HFFc6 (cell line): ENCODE data around the gene ARID3A. TPM values are rescaled to one million over a fixed set of nuclear protein-coding genes. Genes with fewer than 3 reads are reported as not detected.
A peak's percentile ranks its signal among the peaks of the same experiment; 100 is the strongest.

Source experiments
- DNase-seq: peaks from one replicate; pipeline ENCODE4 v3.0.0-alpha.2; 2018
- H3K27ac Mint-ChIP-seq: 2 replicates; pipeline ENCODE4 v1.8.0; 2020; ENCODE audit warnings: mild to moderate bottlenecking, mixed read lengths
- H3K27me3 Mint-ChIP-seq: 2 replicates; pipeline ENCODE4 v1.8.0; 2021; ENCODE audit warnings: mild to moderate bottlenecking, moderate library complexity, mixed read lengths; ENCODE audit not compliant: insufficient read depth
- H3K36me3 Mint-ChIP-seq: 2 replicates; pipeline ENCODE4 v1.8.0; 2021; ENCODE audit warnings: low read depth, mixed read lengths
- H3K4me1 Mint-ChIP-seq: 2 replicates; pipeline ENCODE4 v1.8.0; 2020; ENCODE audit warnings: low read depth, mixed read lengths
- H3K4me3 Mint-ChIP-seq: 2 replicates; pipeline ENCODE4 v1.8.0; 2020; ENCODE audit warnings: mild to moderate bottlenecking, moderate library complexity, mixed read lengths
- H3K9me3 Mint-ChIP-seq: 2 replicates; pipeline ENCODE4 v1.8.0; 2020; ENCODE audit warnings: mild to moderate bottlenecking, mixed read lengths
- CTCF ChIP-seq: fragments of 200-600 bp; sonication (generic); IDR thresholded peaks from 2 replicates; pipeline ENCODE4 v1.5.0; 2021; ENCODE audit warnings: antibody characterized with exemption, mild to moderate bottlenecking
- total RNA-seq, 6 experiments: library from RNA; stranded (reverse); fragmentation: NEBNext Ultra II Directional; extraction: Animal tissue kit (Norgen Biotek cat#: 25700); gene quantifications; 2 replicates in 1 of 6; 3 replicates in 5 of 6; pipeline ENCODE4 v1.2.3, GENCODE V29; 2021

The ARID3A gene
- total RNA-seq, 6 experiments from 2014 or later = 35.1 to 44.2 (median 38.4) TPM

GRCh38 chr19:1013218-1013617, 87.4 kb downstream of the ARID3A start:
- H3K36me3 Mint-ChIP-seq = no peaks in the 10 kb centered on the region
- H3K27ac Mint-ChIP-seq = no peak overlapping the region
- no peak overlapping the region for H3K4me3 Mint-ChIP-seq
- H3K9me3 Mint-ChIP-seq = no peaks in the 10 kb centered on the region
- H3K4me1 Mint-ChIP-seq = peaks cover 26% of the 10 kb centered on the region
- DNase-seq = no peak
- no peak for TF ChIP-seq CTCF
- H3K27me3 Mint-ChIP-seq = no peaks in the 10 kb centered on the region; the same call in none of the 2 replicates

GRCh38 chr19:1014161-1015060, 88.6 kb downstream of the ARID3A start:
- H3K27ac Mint-ChIP-seq = no peak overlapping the region; the same call in 1 of the 2 replicates
- TF ChIP-seq CTCF = no peak
- H3K4me3 Mint-ChIP-seq = no peak overlapping the region
- H3K9me3 Mint-ChIP-seq = no peaks in the 10 kb centered on the region
- no peaks in the 10 kb centered on the region; the same call in none of the 2 replicates for H3K27me3 Mint-ChIP-seq
- H3K4me1 Mint-ChIP-seq = peaks cover 33% of the 10 kb centered on the region
- no peak for DNase-seq
- H3K36me3 Mint-ChIP-seq = no peaks in the 10 kb centered on the region

- TF ChIP-seq CTCF = no peak
- no peak for DNase-seq
- no peaks in the 10 kb centered on the region for H3K9me3 Mint-ChIP-seq
- H3K4me1 Mint-ChIP-seq = peaks cover 28% of the 10 kb centered on the region
- peak overlapping the region; percentile 21; the same call in 1 of the 2 replicates for H3K27ac Mint-ChIP-seq
- H3K27me3 Mint-ChIP-seq = no peaks in the 10 kb centered on the region; the same call in none of the 2 replicates
- H3K36me3 Mint-ChIP-seq = no peaks in the 10 kb centered on the region
- no peak overlapping the region for H3K4me3 Mint-ChIP-seq
Observed at GRCh38 chr19:1015061-1015781, 89.4 kb downstream of the ARID3A start.

GRCh38 chr19:1015782-1016646, 90.2 kb downstream of the ARID3A start:
- TF ChIP-seq CTCF = no peak
- H3K4me1 Mint-ChIP-seq = peaks cover 28% of the 10 kb centered on the region
- H3K27ac Mint-ChIP-seq = peak overlapping the region; percentile 97
- H3K27me3 Mint-ChIP-seq = no peaks in the 10 kb centered on the region; the same call in none of the 2 replicates
- DNase-seq = no peak
- H3K9me3 Mint-ChIP-seq = peaks cover under 1% of the 10 kb centered on the region; the same call in 1 of the 2 replicates
- H3K36me3 Mint-ChIP-seq = no peaks in the 10 kb centered on the region
- peak overlapping the region; percentile 84 for H3K4me3 Mint-ChIP-seq

- no peak for TF ChIP-seq CTCF
- Mint-ChIP-seq H3K9me3 (peaks cover 4% of the 10 kb centered on the region; the same call in 1 of the 2 replicates), H3K4me3 (peak overlapping the region; percentile 84), H3K4me1 (peaks cover 31% of the 10 kb centered on the region), H3K36me3 (no peaks in the 10 kb centered on the region), H3K27ac (peak overlapping the region; percentile 97), H3K27me3 (no peaks in the 10 kb centered on the region; the same call in none of the 2 replicates)
- DNase-seq = peak; percentile 78
Observed at GRCh38 chr19:1016647-1017114, 90.8 kb downstream of the ARID3A start.
